Lung microvascular endothelial cell (primary cell): Measurements from ENCODE around the gene SEC14L1. TPM values are rescaled to one million over a fixed set of nuclear protein-coding genes. Genes with fewer than 3 reads are reported as not detected.
A peak's percentile ranks its signal among the peaks of the same experiment; 100 is the strongest.
"Not testable (repeated sequence)": the region's sequence is repeated elsewhere in the genome, so short reads cannot be mapped to it uniquely, and the experiment has no call there.

Experiments
- DNase-seq, 2 donors: peaks; one replicate each; pipeline versions ENCODE4 v3.0.0 to v3.0.0-alpha.2; 2010; ENCODE audit warnings: low read depth in 2 of 2
- total RNA-seq: library from RNA; depleted of rRNA; stranded (reverse); fragments of >200 nt; gene quantifications from 2 replicates; pipeline ENCODE4 v1.2.1, GENCODE V29; 2014

Gene SEC14L1
- 108 and 190 TPM in 2 replicates for total RNA-seq

DNA sequence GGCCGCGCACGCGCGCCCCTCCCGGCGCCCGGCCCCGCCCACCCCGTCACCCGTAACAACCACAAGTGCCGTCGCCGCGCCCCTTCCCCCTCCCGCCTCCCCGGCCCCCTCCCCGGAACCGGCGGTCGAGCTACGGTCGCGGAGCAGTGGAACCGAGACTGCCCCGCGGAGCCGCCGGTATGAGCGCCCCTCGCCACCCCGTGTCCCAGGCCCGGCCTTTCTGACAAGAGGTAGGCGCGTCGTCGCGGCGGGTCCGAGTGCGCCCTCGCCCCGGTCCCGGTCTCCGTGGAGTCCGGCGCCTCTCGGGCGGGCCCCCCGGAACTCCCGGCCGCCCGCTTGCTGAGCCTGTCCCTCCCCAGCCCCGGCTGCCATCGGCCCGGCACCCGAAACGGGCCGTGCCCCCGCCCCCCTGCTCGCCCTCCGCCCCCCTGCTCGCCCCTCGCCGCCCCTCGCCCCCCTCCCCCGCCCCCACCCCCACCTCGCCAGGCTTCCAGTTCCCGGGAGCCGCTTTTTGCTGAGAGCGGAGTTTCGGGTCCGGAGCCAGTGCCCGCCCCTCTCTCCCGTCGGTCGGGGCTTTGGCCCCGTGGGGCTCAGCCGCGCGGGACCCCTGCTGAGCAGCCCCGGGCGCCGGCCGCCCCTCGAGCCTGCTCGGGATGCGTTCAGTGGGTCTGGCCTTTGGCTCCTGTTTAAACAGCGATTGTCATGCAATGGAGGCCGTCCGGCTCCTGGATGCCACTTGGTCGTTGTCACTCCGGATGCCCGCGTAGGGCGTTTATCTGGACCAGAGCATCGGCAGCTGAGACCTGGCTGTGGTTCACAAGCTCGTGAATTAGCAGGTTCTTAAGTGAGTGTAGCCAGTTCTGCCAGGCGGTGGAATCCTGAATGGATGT lies at the start of gene SEC14L1:
SEC14L1 (plus strand) TSS at position 92 of the 890 bp plus-strand sequence. CDS start 2,628 bp downstream, outside the sequence.
- peak; percentile 53 to 62 for DNase-seq

DNA sequence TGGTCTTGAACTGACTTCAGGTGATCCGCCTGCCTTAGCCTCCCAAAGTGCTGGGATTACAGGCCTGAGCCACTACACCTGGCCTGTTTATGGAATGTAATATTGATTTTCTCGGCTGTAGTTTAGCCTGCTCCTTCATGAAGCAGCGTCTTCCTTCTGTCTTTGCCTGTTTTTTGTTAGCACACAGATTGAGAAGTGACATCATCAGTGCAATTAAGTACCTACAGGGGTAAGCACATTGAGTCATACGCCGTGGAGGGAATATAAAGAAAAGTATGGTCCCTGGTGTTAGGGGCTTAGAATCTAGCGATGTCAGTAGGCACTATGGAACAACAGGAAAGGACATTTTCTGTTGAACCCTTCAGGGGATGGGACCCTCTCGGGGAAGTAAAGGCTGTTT lies 48.7 kb upstream of the SEC14L1 start:
- DNase-seq = no peak

DNA sequence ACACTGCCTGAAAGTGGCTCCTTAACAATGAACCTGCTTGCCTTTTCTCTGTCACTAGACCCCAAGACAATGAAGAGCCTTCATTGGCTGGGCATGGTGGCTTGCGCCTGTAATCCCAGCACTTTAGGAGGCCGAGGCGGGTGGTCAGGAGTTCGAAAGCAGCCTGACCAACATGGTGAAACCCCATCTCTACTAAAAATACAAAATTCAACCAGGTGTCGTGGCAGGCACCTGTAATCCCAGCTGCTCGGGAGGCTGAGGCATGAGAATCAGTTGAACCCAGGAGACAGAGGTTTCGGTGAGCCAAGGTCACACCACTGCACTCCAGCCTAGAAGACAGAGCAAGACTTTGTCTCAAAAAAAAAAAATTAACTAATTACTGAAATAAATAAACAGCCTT lies 45.3 kb upstream of the SEC14L1 start:
- no peak for DNase-seq

DNA sequence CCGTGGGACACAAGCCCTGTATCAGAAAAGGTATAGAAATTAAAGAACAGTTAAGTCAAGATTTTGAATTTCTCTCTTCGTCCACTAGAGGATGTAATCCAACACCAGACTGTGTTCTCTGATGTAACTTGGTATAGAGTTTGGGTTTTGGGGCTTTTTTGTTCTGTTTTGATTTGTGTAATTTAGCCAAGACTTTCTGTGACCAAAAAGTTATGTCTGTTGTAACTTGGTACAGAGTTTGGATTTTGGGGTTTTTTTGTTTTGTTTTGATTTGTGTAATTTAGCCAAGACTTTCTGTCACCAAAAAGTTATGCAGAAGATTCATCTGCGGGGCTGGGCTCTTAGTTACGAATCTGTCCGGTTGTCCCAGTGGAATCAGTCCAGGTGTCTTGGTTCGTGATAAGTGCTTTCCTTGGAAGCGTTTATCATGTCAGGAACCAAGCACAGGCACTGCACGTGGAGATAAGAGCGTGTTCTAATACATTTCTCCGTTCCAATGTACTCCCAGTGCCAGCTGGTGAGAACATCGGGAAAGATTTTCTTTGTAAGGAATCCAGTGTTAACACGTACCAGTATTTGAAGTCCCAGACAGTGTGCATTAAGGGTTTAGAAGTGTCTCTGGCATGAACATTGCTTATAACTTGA lies 44.1 kb upstream of the SEC14L1 start:
- peak; percentile 72 to 73 for DNase-seq

DNA sequence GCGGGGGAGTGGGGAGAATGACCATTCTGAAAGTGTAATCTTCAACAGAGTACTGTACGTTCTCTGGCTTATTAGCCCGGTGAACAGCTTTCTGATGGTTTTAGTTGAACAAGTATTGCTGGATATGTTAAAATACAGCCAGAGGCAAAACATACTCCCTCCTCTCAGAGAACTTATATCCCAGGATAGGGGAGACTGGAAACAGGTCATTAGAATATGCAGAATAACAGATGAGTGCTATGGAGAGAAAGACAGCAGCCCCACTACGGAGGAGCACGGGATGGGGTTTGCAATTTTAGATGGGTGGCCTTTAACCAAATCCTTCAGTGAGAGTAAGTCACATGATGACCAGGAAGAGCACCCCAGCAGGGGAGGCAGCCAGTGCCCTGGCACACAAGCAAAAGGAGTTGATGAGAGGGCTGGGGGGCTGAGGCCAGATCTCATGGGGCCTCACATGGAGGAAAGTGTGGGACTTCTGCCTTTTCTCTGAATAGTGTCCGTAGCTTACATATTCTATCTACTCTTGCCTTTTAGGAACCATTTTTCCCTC lies 43.1 kb upstream of the SEC14L1 start:
- DNase-seq = no peak

DNA sequence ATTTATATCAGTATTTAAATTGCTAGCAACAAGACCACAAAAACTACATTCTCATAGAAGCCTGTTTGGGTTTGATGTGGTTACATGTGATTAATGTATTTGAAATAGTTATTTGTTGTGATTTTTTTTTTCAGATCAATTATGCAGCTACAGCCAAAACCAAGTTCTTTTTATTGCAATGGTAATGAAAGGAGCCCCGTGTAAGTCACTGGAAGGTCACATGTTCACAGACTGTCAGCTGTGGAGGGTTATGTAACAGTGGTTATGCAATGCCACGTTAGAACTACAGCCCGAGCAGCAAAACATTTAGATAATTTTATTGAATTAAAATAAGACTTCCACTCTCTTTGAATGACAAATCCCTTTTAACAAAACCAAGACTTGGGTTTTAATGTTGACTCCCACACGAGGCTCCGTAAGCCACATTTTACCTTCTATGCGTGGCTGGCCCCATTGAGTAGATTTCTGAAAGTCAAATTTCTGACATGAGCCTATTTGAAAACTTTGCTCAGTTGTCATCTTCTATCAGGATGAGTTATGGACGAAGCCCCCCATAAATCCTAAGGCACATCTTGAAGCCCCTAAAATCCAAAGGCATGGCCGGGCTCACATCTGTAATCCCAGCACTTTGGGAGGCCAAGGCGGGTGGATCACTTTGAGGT lies 41.8 kb upstream of the SEC14L1 start:
- DNase-seq = peak in 1 of 2 donors; percentile 72

DNA sequence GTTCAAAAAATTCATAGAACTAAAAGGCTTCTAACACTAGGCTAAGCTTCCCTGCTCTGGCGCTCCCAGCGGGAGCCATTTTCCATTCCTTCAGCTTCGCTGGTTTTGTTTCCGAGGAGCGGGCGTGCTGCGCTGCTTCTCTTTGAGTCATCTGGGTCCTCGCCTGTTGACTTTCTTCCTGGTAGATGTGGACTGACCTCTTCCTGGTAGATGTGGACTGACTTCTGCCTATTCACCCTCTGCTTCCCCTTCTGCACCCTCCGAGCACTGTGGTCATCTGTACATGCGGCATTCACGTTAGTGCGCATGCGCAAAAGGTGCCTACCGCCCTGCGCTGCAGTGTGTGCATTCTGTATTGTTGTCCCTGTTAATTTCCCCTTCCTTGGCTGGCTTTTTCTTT lies 40.8 kb upstream of the SEC14L1 start:
- DNase-seq = no peak

DNA sequence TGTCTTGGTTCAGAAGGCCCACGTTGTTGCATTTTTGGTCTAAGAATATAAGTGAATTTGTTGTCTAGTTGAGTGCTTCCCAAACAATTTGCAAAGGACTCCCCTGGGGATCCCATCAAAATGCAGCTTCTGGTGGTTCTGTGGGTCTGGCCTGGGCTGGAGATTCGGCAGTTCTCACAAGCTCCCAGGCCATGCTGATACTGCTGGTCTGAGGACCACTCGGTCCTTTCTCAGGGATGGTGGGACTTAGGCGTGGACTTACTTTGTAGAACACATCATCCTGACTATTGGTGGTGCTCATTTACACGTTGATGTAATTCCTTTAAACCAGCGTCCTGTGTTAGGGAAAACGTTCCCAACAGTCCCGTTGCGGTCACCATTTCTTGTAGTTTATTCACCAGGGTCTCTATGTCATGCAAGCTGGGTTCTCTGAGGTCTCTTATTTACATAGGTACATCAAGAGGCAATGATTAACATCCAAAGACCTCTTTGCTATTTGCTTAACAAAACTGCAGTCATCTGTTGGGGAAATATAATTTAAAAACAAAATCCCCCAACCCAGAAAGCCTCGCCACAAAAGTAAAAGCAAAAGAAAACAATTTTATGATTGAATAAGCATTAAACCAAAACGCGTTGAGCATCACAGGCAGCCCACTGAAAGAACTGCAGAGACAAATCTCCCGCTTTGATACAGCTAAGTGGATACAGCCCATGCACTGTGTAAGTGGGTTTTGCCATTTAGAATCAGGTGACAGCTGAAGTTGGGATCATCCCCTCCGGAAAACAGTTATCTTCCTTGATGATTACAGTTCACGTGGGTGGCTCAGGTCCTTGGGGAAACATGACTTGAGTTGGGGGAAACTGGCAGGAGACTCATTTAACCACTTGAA lies 39.0 kb upstream of the SEC14L1 start:
- no peak for DNase-seq

DNA sequence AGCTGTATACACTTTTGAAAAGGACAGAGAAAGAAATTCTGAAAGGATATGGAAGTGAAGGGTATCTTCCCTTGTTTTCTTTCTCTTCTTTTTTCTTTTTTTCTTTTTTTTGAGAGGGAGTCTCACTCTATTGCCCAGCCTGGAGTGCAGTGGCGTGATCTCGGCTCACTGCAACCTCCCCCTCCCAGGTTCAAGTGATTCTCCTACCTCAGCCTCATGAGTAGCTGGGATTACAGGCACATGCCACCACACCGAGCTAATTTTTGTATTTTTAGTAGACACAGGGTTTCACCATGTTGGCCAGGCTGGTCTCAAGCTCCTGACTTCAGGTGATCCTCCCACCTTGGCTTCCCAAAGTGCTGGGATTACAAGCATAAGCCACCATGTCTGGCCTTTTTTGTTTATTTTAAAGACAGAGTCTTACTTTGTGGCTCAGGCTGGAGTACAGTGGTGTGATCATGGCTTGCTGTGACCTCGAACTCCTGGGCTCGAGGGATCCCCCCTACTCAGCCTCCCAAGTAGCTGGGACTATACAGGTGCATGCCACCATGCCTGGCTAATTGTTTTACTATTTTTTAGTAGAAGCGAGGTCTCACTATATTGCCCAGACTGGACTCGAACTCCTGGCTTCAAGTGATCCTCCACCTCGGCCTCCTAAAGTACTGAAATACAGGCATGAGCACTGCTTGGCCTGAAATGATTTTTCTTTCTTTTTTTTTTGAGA lies 38.2 kb upstream of the SEC14L1 start:
- DNase-seq = not testable (repeated sequence)

DNA sequence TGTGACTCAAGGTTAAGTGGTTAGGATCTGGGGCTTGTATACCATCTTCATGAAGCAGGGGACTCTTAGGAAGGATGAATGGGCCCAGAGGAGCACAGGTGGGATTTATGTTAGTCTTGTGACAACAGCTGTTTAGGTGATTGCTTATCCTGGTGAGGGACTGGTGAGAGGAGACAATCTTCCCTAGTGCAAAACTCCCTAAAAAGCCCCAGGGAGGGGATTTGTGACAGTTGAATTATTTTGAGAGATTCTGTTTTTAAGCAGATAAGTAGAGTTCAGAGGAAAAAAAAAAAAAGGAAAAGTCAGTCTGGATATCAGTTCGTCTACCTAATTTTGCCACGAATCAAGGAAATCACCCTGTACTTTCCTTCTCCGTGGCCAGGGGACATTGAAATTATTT lies 35.1 kb upstream of the SEC14L1 start:
- DNase-seq = no peak

DNA sequence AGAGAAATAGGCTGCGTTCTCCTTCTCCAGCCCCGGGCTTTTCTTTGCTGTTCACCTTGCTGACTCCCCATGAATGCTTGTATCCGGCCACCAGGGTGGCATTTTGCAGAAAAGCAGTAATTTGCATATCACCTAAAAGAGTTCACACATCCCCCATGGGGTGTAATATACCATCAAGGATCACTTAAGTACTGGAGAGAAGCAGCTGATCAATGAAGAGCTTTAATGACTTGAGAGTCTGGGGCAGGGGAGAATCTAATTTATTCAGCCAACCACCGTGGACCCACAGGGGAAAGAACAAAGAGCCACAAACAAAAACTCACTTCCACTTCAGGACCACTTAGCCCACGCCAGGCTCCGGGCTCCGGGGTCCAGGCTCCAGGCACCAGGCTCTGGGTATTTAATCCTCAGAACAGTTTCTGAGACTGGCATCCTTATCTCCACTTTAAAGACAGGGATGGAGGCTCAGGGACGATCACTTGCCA lies 33.9 kb upstream of the SEC14L1 start:
- no peak for DNase-seq

DNA sequence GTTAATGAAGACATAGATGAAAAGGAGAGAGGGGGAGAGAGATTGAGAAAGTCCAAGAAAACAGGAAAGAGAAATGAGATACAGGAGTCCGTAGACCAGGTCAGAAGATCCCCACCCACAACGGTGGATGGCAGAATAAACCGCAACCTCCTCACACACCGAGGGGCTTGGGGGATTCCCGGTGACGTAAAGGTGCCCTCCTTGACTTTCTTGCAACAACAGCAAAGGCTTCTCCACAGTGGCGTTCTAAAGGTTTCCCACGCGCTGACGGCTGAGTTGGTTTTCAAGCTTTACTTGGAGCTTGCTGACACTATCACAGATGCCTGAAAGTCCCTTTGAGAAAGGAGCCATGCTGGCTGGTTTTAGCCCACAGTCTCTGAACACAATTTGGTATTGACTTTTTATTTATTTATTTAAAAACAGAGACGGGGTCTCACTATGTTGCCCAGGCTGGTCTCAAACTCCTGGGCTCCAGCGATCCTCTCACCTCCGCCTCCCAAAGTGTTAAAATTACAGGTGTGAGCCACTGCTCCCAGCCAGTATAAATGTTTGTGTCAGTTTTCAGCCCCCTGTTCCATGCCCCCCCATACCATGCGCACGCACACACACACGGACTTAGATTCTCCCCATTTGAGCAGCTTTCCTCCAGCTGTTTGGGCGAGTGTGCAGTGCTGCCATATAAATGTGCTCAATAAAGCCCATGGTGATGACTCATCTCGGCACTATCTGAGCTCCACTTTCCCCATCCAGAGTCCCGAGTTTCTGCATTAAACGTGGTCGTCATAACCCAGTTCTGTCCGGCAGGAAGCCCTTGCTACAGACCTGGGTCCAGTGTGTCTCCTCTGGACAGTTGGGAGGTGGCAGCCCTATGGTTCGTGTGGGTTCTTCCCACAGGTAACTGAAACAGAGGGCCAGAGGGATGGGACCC lies 33.0 kb upstream of the SEC14L1 start:
- no peak for DNase-seq

DNA sequence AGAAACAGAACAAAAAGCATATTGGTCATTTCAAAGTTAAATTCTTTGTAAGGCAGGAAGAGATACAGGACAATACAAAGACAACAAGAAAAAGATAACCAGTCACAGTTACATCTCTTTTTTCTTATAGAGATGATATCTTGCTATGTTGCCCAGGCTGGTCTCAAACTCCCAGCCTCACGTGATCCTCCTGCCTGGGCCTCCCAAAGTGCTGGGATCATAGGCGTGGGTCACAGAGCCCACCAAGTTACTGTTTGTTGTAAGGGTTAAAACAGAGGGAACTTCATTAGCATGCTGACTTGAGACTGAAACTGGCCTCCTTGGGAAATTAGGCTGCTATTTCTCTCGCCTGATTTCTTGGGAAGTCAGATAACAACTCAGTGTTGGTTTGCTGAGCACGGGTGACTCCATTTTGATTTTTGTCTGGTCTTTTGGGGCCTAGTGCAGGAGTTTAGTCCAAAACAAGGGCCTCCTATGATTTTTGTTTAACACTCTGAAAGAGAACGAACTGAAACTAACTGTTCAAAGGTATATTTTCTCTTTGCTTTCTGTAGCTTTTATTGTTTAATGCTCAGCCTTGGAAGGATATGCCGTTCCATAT lies 31.5 kb upstream of the SEC14L1 start:
- DNase-seq = no peak

DNA sequence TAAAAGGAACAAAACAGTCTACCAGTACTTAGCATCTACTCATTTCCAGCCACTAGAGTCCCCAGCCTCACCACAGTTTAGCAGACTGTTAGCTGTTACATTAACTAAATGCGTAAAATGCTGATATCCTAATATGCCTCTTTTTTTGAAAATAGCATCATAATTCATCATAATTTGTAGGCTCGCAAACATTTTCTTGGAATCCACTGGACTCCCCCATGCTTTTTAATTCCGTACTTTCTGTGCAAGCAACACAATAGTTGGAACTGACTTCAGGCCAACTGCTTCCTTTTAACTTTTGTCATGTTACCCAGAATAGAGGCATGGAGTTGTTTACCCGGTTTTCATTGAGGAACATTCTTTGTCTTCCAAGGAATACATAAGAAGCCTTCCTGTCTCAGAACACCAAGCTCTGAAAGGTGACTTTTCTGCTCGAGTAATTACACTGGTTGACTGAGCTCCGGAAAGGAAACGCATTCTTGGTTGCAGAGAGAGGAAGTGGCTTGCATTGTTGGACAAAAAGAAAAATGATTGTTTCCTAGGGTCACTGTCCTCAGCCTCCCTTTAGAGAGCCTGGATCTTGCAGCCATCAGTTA lies 30.9 kb upstream of the SEC14L1 start:
- peak; percentile 69 to 99 for DNase-seq

DNA sequence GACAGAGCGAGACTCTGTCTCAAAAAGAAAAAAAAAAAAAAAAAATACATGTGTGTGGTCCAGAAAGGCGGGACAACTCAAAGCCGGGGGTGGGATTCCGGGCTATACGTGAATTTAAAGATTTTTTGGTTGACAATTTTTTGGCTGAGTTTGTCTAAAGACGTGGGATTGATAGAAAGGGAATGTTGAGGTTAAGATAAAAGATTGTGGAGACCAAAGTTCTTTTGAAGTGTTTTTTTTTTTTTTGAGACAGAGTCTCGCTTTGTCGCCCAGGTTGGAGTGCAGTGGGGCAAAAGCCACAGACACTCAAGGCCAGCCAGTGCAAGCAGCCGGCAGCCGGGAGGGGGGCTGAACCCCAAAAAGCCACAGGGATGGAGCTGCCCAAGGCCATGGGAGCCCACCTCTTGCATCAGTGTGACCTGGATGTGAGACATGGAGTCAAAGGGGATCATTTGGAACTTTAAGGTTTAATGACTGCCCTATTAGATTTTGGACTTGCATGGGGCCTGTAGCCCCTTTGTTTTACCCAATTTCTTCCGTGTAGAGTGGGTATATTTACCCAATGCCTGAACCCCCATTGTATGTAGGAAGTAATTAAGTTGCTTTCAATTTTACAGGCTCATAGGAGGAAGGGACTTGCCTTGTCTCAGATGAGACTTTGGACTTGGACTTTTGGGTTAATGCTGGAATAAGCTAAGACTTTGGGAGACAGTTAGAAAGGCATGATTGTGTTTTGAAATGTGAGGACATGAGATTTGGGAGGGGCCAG lies 29.4 kb upstream of the SEC14L1 start:
- DNase-seq = not testable (repeated sequence)

DNA sequence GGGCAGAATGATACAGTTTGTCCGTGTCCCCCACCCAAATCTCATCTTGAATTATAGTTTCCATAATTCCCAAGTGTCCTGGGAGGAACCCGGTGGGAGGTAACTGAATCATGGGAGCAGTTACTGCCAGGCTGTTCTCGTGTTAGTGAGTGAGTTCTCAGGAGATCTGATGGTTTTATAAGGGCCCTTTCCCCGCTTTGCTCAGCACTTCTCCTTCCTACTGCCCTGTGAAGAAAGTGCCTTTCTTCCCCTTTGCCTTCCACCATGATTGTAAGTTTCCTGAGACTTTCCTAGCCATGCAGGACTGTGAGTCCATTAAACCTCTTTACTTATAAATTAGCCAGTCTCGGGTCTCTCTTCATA lies 28.9 kb upstream of the SEC14L1 start:
- DNase-seq = no peak

DNA sequence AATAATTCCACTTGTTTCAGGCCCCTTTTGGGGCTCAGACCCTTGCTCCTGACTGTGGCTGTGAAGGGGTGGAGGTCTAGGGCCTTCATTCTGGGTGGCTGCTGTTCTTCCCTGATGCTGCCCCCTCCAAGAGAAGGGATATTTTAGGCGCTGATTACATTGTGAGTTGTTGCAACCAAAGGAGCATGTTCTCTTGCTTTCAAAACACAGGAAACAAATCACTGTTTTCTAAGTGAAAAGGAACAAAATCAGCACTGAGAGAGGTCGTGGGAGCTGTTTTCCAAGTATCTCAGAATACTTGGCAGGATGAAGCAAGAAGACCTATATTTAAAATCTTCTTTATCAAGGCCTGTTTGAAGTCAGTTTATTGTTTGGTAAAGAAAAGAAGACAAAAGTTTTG lies 25.3 kb upstream of the SEC14L1 start:
- DNase-seq = peak in 1 of 2 donors; percentile 84

DNA sequence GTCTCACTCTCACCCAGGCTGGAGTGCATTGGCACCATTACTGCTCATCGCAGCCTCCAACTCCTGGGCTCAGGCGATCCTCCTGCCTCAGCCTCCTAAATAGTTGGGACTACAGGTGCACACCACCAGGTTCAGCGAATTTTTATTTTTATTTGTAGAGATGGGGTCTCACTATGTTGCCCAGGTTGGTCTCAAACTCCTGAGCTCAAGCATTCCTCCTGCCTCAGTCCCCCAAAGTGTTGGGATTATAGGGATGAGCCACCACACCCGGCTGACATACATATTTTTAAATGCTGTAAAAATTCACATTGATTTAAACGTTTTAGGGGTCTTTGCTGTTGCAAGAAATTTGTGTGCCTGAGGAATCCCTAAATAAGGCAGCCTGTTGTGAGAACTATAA lies 24.8 kb upstream of the SEC14L1 start:
- DNase-seq = no peak
